Measurements from ENCODE around the gene CENPT.
A peak's percentile ranks its signal among the peaks of the same experiment; 100 is the strongest.

CENPT gene

DNA sequence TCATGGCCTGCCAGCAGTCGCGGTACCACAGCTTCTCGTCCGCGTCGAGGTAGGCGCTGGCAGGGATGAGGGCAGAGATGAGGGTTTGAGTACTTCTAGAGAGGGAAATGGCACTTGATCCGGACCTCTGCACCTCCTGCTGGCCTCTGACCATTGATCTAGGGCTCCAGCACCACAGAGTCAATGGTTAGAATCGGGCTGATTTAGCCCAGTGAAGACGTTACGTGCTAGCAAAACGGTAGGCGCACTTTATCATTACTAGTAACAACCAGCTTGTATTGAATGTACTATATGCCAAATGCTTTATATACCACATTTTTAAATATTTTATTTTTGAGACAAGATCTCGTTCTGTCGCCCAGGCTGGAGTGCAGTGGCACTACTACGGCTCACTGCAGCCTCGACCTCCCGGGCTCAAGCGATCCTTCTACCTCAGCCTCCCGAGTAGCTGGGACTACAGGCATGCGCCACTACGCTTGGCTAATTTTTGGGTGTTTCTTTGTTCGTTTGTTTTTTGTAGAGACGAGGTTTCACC, 40.3 kb downstream of the CENPT start:
- DNase-seq: no peak

DNA sequence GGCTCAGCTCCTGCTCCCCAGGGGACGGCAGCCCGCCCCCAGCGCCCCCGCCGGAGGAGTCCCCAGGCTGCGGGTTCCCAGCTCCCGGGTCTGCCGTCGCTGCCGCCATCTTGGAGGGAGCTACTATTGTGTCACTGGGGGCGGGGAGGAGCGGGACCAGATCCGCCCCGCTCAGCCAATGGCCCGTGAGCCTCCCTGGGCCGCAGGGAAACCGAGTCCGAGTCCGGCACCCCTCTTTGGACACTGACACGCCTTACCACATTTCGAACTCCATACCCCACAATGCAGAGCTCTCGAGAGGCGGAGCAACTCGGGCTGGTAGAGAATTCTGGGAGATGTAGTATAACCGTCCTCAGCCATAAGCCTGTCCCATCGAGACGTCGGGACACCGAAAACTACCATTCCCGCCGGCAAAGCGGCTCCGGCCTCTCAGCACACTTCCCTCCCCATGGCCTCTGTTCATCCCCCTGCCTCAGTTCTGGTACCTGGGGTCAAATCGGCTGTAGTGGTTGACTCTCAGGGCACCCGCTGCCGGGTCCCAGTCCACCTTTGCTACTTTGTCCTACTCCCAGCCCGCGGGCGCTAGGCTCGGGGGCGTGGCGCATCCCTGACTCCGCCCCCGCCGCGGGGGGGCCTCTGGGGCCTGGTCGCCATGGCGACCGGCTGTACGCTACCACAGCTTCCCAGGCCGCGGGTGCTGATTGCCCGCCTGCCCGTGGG, 40.9 kb downstream of the CENPT start, which contains the start of the genes RANBP10 and TSNAXIP1:
Gene RANBP10 (minus strand): TSS at position 133 of the 720 bp plus-strand sequence. CDS start 24 bp downstream, at position 109.
Gene TSNAXIP1 (plus strand): TSS at position 462 of the 720 bp plus-strand sequence. CDS start 261 bp downstream, outside the sequence.
- peak; percentile 99 for DNase-seq

DNA sequence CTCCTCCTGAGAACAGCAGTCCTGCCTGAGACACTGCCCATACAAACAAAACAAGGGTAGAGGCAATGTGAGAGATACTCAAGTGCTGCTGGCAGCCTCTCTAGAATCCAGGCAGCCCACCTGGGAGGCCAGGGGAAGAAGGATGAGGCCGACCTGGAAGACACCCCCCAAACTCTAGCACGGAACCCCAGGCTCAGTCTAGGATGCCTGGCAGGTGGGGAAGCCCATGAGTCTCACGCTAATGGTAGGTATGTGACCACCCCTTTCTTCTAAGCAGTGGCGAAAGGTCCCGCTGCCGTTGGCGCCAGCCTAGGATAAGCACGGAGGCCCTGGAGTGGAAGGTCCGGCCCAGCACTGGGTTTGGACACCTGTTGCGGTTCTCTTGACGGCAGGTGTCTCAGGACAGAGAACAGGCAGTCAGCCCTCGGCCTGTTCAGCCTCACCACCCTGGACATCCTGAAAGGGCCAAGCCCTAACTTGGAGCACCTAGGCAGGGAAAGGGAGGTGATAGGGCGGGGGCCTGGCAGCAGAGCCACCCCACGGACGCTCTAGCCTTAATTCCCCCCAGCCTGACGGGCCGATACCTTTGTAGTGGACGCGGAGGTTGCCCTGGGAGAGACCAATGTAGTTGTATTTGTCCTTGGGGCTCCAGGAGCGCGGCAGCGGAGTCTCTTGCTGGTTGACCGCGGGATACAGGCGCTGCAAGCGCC, 41.6 kb downstream of the CENPT start:
- DNase-seq: no peak

DNA sequence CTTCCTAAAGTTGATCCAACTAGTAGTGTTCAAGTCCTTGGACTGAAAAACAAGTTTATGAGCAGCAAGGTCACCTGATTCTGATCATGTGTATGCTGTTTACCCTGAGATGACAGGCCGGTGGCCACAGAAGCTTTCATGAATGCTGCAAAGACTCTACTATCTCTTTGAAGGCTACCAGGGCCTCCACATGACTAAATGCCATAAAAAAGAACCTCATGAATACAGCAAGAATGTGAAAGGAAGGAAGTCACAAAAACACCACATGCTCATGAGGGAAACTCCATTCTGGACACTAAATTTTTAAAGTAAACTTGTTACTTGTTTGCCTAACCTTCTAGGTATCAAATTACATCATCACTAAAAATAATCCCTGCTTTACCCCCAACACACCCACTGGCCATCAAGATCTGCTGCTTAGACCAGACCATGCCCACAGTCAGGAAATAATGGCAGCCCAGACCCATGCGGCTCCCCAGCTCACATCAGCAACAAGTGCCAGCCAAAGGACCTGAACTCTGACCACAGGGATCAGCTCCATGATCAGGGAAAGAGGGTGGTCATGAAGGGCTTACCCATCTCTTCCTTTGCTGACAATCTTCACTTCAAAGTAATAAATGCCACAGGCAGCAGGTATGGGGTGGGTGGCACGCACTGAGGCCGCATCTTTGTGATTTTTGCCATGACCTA, 42.5 kb downstream of the CENPT start:
- peak in 1 of 2 donors; percentile 30 for DNase-seq

DNA sequence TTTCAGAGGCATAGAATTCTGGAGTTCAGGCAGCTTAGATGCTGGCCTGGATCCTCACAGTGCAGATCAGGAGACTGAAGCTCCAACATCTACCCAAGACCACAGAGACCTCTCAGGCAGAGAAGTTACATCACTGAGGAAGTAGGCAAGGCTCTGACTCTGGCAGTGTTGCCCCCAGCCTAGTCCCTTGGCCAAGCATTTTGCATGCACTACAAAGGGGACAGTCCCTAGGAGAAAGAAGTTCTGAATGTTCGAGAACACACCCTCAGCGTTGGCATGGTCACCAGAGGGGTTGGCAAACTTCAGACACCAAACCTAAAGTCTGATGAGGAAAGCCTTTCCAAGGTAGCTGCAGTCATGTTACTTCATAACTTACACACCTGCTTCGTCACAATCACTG, 43.6 kb downstream of the CENPT start:
- DNase-seq: peak; percentile 67 to 70

DNA sequence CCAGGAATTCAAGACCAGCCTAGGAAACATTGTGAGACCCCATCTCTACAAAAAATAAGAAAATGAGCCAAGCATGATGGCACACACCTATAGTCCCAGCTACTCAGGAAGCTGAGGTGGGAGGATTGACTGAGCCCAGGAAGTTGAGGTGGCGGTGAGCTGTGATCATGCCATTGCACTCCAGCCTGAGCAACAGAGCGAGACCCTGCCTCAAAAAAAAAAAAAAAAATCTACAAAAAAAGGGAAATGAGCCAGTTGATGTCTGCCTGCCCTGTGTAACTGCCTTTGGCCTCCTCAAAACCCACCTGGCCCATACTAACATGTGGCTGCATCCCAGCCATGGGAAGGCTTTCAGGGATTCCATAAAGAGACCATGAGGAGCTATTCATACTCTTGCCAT, 45.6 kb downstream of the CENPT start:
- DNase-seq: no peak

DNA sequence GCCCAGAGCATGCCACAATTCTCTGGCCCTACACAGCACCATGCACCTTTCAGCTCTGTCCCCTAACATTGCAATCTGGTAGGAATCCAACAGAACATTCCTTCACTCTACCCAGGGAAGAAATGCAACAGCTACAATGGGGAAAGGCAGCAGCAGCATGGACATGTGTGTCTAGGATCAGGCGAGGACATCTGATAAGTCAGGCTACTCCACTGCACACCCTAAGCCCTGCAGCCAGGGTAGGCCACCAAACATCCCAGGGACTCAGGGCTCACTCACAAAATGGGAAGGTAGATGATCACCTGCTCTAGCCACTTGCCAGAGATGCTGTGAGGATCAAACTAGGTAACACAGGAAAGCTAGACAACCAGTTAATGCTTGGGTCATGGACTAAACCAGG, 46.3 kb downstream of the CENPT start:
- DNase-seq: no peak

DNA sequence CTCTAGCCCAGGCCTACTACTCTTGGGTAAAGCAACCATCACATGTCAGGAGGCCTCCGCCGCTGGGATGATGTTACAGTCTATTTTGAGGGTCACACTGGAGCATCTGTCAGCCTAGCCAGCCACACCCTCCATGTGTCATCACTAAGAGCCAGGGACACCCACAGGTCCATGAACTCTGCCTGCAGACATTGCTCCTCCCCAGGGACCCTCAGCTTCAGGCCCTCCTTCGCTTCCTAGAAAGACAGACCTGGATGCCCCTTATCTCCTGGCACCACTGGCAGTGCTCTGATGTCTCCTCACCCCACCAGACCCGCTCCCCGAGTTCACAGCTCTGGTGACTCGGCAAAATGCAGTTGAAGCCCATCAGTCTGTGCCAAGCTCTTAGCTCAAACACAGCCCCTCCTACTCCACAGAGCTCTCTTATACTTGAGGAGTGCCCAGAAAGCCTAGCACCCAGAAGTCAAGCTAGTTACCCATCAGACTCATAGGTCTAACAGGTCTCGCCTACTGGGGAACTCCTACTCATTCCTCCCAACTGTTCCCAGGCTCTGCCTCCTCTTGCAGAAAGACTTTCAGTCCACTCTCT, 47.1 kb downstream of the CENPT start:
- peak; percentile 74 to 92 for DNase-seq

DNA sequence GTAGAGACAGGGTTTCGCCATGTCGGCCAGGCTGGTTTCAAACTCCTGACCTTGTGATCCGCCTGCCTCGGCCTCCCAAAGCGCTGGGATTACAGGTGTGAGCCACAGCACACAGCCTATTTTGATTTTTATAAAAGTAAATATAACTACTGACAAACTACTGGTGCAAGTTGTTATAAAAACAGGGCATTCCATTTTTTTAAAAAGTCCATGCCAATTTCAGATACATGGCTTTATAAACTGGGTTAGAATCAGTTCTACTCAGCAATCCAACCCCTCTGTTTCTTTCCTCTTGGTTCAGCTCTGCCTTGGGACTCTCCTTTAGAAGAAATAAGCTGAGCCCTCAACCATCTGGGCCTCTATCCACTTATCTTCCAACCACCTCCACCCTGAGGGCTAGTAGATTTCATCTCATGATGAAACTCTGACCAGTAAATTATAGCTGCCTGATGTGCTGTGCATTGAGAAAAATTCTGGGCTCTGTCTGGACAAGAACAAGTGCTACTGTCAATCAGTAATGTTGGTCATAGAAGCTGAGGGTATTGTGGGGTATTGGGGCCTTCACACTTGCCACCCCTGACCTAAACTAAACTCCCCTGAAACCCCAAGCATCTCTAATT, 51.3 kb downstream of the CENPT start:
- DNase-seq: no peak

DNA sequence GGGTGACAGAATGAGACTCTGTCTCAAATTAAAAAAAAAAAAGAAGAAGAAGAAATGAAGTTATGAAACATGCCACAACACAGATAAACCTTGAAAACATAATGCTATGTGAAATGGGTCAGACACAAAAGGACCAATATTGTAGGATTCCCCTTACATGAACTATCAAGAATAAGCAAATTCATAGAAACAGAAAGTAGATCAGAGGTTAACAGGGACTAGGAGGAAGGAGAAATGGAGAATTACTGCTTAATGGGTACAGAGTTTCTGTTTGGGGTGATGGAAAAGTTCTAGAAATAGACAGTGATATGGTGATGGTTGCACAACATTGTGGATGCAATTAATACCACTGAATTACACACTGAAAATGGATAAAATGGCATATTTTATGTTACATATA, 57.4 kb downstream of the CENPT start:
- peak; percentile 4 to 22 for DNase-seq

DNA sequence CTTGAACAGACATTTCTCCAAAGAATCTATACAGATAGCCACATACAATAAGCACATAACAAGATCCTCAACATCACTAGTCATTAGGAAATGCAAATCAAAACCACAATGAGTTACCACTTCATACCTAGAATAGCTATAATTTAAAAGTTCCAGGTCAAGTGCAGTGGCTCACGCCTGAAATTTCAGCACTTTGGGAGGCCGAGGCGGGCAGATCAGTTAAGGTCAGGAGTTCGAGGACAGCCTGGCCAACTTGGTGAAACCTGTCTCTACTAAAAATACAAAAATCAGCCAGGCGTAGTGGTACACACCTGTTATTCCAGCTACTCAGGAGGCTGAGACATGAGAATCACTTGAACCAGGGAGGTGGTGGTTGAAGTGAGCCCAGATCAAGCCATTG, 61.0 kb downstream of the CENPT start:
- no peak for DNase-seq

DNA sequence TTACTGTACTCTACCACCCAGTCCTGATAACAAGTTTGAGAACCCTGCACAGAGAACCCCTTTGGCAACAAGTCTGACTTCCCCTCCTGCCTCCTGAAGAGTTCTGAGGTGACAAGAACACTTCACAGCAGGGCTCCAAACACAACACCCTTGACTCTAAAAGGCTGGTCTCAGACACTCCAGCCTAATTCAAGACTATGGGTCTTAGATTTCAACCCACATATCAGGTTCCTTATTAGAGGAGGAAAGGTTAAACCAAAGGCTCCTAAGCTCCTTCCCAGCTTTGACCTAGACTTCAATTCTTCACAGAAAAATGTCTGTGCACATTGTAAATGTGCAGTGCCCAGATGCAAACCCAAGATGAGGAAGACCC, 64.2 kb downstream of the CENPT start:
- DNase-seq: no peak

DNA sequence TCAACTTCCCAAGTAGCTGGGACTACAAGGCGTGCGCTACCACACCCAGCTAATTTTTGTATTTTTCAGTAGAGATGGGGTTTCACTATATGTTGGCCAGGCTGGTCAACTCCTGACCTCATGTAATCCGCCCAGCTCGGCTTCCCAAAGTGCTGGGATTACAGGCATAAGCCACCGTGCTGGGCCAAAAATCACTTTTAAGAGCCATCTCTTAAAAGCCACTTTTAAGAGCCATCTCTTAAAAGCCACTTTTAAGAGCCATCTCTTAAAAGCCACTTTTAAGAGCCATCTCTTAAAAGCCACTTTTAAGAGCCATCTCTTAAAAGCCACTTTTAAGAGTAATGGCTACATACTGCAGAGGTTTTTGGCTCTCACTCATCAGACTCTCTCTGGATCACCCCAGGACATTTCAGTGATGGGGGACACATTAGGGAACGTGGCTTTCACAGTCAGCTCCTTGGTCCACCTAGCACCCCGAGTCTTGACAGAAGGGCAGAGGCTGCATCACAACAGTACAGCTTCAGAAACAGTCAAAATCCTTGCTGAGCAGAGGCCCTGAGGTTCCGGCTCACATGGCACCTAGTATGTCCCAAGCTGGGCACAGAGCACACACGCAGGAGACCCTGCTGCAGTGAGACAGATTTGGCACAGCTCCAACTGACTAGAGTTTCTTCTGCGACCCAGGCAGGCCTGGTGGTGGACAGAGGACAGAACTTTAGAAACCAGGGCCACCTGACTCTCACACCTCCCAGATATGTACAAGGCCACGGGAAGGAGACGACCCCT, 64.7 kb downstream of the CENPT start:
- no peak for DNase-seq

DNA sequence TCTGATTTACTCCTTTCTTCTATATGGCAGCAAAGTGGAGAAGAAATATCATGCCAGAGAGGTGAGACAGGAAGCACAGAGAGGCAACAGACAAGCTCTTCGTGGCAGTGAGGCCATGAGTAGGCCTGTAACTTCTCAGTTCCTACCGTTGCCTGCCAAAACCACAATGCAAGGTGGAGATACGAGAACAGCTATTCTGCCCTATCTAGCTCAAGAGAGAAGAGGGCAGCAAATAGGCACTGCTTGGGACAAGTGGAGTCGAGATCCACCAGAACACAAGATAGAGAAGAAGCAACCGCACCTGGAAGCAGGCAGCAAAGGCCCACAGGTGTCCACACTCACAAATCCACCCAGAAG, 66.0 kb downstream of the CENPT start:
- no peak for DNase-seq

DNA sequence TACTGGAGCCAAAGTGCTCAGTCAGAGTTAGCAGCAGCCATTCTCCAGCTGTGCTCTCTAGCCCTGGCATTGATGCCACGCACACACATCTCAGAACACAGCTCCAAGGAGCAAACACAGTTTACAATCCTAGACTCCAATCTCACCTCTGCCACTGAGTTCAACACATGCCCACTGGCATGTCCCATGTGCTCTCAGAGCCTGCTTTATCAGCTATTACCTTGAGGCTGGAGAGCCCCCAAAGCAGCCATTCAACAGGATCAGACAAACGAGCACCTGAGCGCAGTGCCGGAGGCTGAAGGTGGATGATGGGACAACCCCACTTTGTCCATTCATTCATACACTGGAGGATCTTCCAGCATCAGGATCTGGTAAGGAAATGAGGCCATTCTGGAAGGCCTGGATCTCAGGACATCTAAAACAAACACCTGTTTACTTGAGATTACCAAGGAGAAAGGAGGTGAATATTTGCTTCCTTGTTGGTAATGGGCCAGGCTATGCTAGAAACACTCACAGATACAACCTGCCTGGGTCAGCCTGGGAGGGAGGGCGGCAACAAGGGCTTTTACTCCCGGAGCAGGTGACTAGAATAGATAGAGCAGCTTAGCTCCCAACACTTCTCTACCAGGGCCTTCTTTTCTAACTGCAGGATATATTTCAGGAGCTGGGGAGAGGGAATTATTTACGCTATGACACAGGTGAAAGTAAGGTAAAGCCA, 66.5 kb downstream of the CENPT start:
- no peak for DNase-seq

DNA sequence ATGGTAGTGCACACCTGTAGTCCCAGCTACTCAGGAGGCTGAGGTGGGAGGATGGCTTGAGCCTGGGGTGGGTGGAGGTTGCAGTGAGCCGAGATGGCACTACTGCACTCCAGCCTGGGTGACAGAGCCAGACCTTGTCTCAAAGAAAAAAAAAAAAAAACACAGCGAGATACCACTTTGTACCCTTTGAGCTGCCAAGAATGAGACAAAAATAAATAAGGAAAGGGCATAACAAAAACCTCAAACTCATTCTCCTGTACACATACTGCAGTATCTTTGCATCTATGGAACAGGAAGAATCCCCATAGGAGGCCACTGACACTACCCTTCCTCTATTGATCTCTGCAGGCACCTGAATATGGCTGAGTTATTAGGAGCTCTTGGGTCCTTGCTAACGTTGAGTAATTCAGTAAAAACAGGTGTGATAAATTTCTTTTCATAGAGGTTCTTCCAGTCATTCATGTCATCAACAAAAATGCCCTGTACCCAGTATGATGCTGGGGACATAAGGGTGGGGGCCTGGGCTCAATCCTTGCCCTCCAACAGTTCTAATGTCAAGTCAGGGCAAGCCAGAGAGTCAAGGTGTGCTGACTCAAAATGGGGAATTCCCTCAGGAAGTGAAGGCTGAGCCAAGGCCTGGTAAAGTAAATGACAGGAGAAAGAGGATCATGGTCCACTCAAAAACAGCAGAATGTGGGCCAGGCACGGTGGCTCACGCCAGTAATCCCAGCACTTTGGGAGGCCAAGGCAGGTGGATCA, 68.1 kb downstream of the CENPT start:
- DNase-seq: no peak
